ENCODE measurements around the gene TFEC.

Gene TFEC

GRCh38 chr7:115995701-115996100 lies 34.9 kb downstream of the TFEC start:
- DNase-seq (ENCODE audit: low read depth): no peak
- TF ChIP-seq CTCF (conservative IDR thresholded peaks at IDR 0.05; ENCODE audit: low read length): no peak
- no peak overlapping the region for H3K4me3 ChIP-seq (ENCODE audit: low read length)

- TF ChIP-seq CTCF (conservative IDR thresholded peaks at IDR 0.05; ENCODE audit: low read length): no peak
- no peak overlapping the region for H3K4me3 ChIP-seq (ENCODE audit: low read length)
Measured at GRCh38 chr7:115988401-115988800, 42.2 kb downstream of the TFEC start.

GRCh38 chr7:115987486-115987885 lies 43.1 kb downstream of the TFEC start:
- no peak overlapping the region for H3K4me3 ChIP-seq (ENCODE audit: low read length)
- no peak for DNase-seq (ENCODE audit: low read depth)
- TF ChIP-seq CTCF (conservative IDR thresholded peaks at IDR 0.05; ENCODE audit: low read length): no peak

More at GRCh38 chr7:115988401-115988800, 42.2 kb downstream of the TFEC start:
- DNase-seq (ENCODE audit: low read depth): no peak

- no peak overlapping the region for H3K4me3 ChIP-seq (ENCODE audit: low read length)
- no peak for DNase-seq (ENCODE audit: low read depth)
- TF ChIP-seq CTCF (conservative IDR thresholded peaks at IDR 0.05; ENCODE audit: low read length): no peak
Measured at GRCh38 chr7:115984105-115984504, 46.5 kb downstream of the TFEC start.

- no peak for TF ChIP-seq CTCF (conservative IDR thresholded peaks at IDR 0.05; ENCODE audit: low read length)
- DNase-seq (ENCODE audit: low read depth): no peak
- no peak overlapping the region for H3K4me3 ChIP-seq (ENCODE audit: low read length)
Measured at GRCh38 chr7:115980159-115980558, 50.4 kb downstream of the TFEC start.

DNA sequence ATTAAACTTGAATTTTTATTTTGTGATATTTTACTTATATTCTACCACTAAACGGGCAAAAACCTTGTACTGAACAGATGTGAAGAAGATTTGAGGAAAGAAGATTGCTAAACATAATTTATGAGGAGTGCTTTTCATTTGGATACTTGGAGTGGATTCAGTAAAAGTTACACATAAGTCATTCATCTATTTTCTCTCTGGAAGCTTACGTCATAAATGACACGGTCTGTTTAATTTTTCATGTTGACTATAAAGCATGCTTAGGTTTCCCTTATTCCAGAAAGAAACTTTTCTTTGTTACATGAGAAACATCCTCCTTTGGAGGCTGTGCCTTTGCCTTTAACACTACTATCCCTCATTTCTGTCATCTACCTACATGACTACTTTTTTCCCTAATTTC lies 53.9 kb downstream of the TFEC start:
- no peak for DNase-seq (ENCODE audit: low read depth)
- no peak overlapping the region for H3K4me3 ChIP-seq (ENCODE audit: low read length)
- no peak for TF ChIP-seq CTCF (conservative IDR thresholded peaks at IDR 0.05; ENCODE audit: low read length)

DNA sequence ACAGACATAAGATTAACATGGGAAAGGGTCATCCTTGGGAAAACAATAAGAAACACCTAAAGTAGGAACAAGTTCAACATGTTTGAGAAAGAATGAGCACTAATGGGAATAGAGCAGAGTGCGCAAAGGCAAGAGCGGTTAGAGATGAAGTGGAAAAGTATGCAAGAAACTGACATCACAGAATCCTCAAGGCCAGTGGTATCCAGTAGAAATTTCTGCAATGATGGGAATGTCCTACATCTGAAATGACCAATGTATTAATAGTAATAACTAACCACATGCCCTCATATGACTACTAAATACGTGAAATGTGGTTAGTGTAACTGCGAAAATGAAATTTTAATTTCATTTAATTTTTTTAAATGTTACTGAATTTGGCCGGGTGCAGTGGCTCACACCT lies 54.8 kb downstream of the TFEC start:
- DNase-seq (ENCODE audit: low read depth): no peak
- TF ChIP-seq CTCF (conservative IDR thresholded peaks at IDR 0.05; ENCODE audit: low read length): no peak
- H3K4me3 ChIP-seq (ENCODE audit: low read length): no peak overlapping the region

Data from AG10803 (cell line).